Keratinocyte (primary cell): ENCODE measurements around the gene USP46.

ENCODE experiments used
- EZH2 ChIP-seq: IDR thresholded peaks from one replicate; pipeline ENCODE4 v1.6.1; 2012; ENCODE audit warnings: inconsistent platforms, mild to moderate bottlenecking, low read length, moderate library complexity
- TF ChIP-seq, protein P1 (sequence below), 3 experiments: IDR thresholded peaks in 1 of 3; conservative IDR thresholded peaks in 1 of 3; optimal IDR thresholded peaks in 1 of 3; 2 replicates in 2 of 3; 3 replicates in 1 of 3; pipeline versions ENCODE3 to v1.5.1; 2011; ENCODE audit warnings: low read length in 3 of 3, mild to moderate bottlenecking in 3 of 3, moderate library complexity in 2 of 3, control low read depth in 1 of 3, inconsistent platforms in 1 of 3; ENCODE audit not compliant: insufficient read depth in 2 of 3; ENCODE audit errors: extremely low read depth in 1 of 3

DNA sequence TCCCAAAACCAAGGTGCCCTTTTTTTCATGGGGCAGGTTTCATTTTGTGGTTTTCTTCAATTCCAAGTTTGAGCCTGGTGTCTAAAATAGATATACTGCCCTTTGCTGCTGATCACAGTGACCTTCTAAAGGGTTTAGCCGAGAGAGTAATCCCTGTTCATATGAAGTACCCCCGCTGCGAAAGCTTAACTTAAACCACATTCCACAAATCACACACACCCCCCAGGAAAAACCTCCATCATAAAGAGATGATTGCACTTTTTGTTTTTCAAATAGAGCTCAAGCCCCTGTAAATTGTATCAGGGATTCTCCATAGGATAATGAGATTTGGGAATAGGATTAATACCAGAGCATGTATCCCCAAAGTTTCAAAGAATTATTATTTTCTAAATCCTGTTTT, 90.8 kb downstream of the USP46 start:
- TF ChIP-seq, protein P1, sequence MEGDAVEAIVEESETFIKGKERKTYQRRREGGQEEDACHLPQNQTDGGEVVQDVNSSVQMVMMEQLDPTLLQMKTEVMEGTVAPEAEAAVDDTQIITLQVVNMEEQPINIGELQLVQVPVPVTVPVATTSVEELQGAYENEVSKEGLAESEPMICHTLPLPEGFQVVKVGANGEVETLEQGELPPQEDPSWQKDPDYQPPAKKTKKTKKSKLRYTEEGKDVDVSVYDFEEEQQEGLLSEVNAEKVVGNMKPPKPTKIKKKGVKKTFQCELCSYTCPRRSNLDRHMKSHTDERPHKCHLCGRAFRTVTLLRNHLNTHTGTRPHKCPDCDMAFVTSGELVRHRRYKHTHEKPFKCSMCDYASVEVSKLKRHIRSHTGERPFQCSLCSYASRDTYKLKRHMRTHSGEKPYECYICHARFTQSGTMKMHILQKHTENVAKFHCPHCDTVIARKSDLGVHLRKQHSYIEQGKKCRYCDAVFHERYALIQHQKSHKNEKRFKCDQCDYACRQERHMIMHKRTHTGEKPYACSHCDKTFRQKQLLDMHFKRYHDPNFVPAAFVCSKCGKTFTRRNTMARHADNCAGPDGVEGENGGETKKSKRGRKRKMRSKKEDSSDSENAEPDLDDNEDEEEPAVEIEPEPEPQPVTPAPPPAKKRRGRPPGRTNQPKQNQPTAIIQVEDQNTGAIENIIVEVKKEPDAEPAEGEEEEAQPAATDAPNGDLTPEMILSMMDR (optimal IDR thresholded peaks at IDR 0.05 in 1 of 3, IDR thresholded peaks at IDR 0.05 in 1 of 3, conservative IDR thresholded peaks at IDR 0.05 in 1 of 3; ENCODE audit: extremely low read depth in 1 of 3, insufficient read depth in 2 of 3, low read length in 3 of 3), result no peak
- TF ChIP-seq EZH2, result no peak
